ENCODE measurements around the gene SLC25A18. TPM values are rescaled to one million over a fixed set of nuclear protein-coding genes. Genes with fewer than 3 reads are reported as not detected.

The SLC25A18 gene
- total RNA-seq, 4 donors from 2014 or later: 0.26 to 3.1 (median 0.80) TPM

- WGBS: 0% methylated on average over 10 of the region's 10 CpGs
- H3K36me3 ChIP-seq: no peaks in the 10 kb centered on the region
- H3K27me3 ChIP-seq: no peaks in the 10 kb centered on the region
- H3K9me3 ChIP-seq: no peaks in the 10 kb centered on the region
- no peak for TF ChIP-seq POLR2AphosphoS5 (IDR thresholded peaks at IDR 0.05)
- TF ChIP-seq CTCF (IDR thresholded peaks at IDR 0.05): no peak
- no peak for TF ChIP-seq EP300 (IDR thresholded peaks at IDR 0.05)
- no peak for TF ChIP-seq POLR2A (IDR thresholded peaks at IDR 0.05)
- DNase-seq (ENCODE audit: low spot score in 2 of 2): no peak
- H3K4me1 ChIP-seq: peaks cover 36% of the 10 kb centered on the region
- peak overlapping the region; percentile 99 for H3K27ac ChIP-seq
- peak overlapping the region; percentile 81 for H3K4me3 ChIP-seq
Measured at GRCh38 chr22:17638182-17638431, 74.8 kb downstream of the SLC25A18 start.

- no peaks in the 10 kb centered on the region for H3K9me3 ChIP-seq
- peak within 1 kb of the TSS; percentile 81 for H3K4me3 ChIP-seq
- peak; percentile 95 to 96 for DNase-seq (ENCODE audit: low spot score in 2 of 2)
- 0% methylated on average over 33 of the region's 70 CpGs for WGBS
- no peaks in the 10 kb centered on the region for H3K27me3 ChIP-seq
- H3K27ac ChIP-seq: peak within 1 kb of the TSS; percentile 99
- peaks cover 32% of the 10 kb centered on the region for H3K4me1 ChIP-seq
- H3K36me3 ChIP-seq: no peaks in the 10 kb centered on the region
- no peak for TF ChIP-seq EP300 (IDR thresholded peaks at IDR 0.05)
- TF ChIP-seq POLR2AphosphoS5 (IDR thresholded peaks at IDR 0.05): peak; percentile 90 to 95 (median 93)
- TF ChIP-seq POLR2A (IDR thresholded peaks at IDR 0.05): peak; percentile 89 to 99
Measured at GRCh38 chr22:17638432-17639246, 75.3 kb downstream of the SLC25A18 start, which contains the start of gene BCL2L13. BCL2L13 (plus strand) TSS chr22:17638757; CDS start chr22:17655712, 16,955 bp downstream.

GRCh38 chr22:17639247-17639741 is 76.0 kb downstream of the SLC25A18 start:
- H3K36me3 ChIP-seq: no peaks in the 10 kb centered on the region
- no peaks in the 10 kb centered on the region for H3K27me3 ChIP-seq
- no peak for DNase-seq (ENCODE audit: low spot score in 2 of 2)
- 3% methylated on average over 8 of the region's 8 CpGs for WGBS
- peak overlapping the region; percentile 99 for H3K27ac ChIP-seq
- no peaks in the 10 kb centered on the region for H3K9me3 ChIP-seq
- peak overlapping the region; percentile 81 for H3K4me3 ChIP-seq
- TF ChIP-seq POLR2A (IDR thresholded peaks at IDR 0.05): peak in 1 of 2 donors; percentile 47
- TF ChIP-seq CTCF (IDR thresholded peaks at IDR 0.05): no peak
- peak in 1 of 3 donors; percentile 23 for TF ChIP-seq POLR2AphosphoS5 (IDR thresholded peaks at IDR 0.05)
- H3K4me1 ChIP-seq: peaks cover 26% of the 10 kb centered on the region

Other genes starting within 250 kb of the SLC25A18 start
- gene CECR2, start 194.0 kb upstream of the SLC25A18 start, total RNA-seq: 1 to 10 TPM; 2.5 to 3.9 (median 3.7) TPM
- gene ATP6V1E1, start 65.3 kb downstream of the SLC25A18 start, total RNA-seq: 100 to 1,000 TPM; 106 to 128 (median 115) TPM
- 10 to 100 TPM; 56.6 to 71.3 (median 68.9) TPM for gene BCL2L13, start 75.3 kb downstream of the SLC25A18 start, total RNA-seq
- 10 to 100 TPM; 11.8 to 26.6 (median 18.4) TPM for gene BID, start 211.0 kb downstream of the SLC25A18 start, total RNA-seq